Adipose tissue (tissue), 3 donors: ENCODE measurements around the gene GALM. TPM values are rescaled to one million over a fixed set of nuclear protein-coding genes. Genes with fewer than 3 reads are reported as not detected.

Source experiments
- H3K27ac ChIP-seq: one replicate; pipeline ENCODE4 v1.5.1; 2013; ENCODE audit warnings: low read depth, low read length
- WGBS, 3 donors: extraction: QIAGEN DNeasy Blood & Tissue Kit; methylation state at CpG; one replicate each; pipeline ENCODE4 v1.1.7; 2013; 5-methylcytosine and 5-hydroxymethylcytosine counted together
- polyA plus RNA-seq, 3 donors: library from polyadenylated mRNA; stranded (reverse); fragments of 200-250 nt; gene quantifications; one replicate each; pipeline ENCODE4 v1.2.3, GENCODE V29; 2013
- donor health status: healthy with polysubstance abuse.
- donor health status: Bipolar disorder and iron deficiency.
- donor health status: healthy.

Gene GALM
- polyA plus RNA-seq, 3 donors = 6.7 to 11.0 (median 7.8) TPM

DNA sequence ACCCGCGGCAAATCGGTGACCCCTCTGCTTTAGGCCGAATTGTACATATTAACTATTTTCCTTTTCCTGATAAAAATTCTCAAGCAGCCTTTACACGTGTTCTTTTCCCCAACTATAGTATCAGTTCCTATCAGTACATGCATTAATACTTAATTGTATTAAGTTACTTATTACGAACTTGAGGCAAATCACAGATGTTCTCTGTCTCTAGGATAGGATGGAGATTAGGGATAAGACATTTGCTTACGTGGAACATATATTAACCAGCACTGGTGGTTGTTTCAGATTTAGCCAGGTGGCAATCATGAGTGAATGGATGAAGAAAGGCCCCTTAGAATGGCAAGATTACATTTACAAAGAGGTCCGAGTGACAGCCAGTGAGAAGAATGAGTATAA is 112.8 kb downstream of the GALM start:
- H3K27ac ChIP-seq = no peak overlapping the region
- 9 to 15% (median 13%) methylated on average over 8 of the region's 8 CpGs for WGBS, 3 donors

DNA sequence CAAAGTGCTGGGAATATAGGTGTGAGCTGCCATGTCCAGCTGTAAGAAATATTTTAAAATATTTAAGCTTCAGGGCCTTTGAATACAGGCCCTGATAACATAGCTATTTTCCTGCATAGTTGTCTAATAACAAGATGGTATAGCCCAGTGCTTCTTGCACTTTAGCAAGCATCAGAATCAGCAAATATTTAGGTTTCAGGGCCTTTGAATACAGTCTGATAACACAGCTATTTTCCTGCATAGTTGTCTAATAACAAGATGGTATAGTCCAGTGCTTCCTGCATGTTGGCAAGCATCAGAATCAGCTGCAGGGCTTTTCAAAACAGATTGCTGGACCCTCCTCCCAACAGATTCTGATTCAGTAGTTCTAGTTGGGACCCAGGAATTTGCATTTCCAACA is 117.7 kb downstream of the GALM start:
- no peak overlapping the region for H3K27ac ChIP-seq

Other genes starting within 250 kb of the GALM start
- gene HNRNPLL, start 63.2 kb upstream of the GALM start, polyA plus RNA-seq = 10 to 100 TPM in 2 of 3 donors, 1 to 10 TPM in 1; 7.5 to 14.1 (median 12.9) TPM
- 100 to 1,000 TPM in 1 of 3 donors, 10 to 100 TPM in 2; 46.1 to 168 (median 98.6) TPM for gene SRSF7, start 85.2 kb downstream of the GALM start, polyA plus RNA-seq
- gene GEMIN6, start 112.1 kb downstream of the GALM start, polyA plus RNA-seq = 1 to 10 TPM; 5.7 to 6.7 (median 5.8) TPM
- gene DHX57, start 209.8 kb downstream of the GALM start, polyA plus RNA-seq = 1 to 10 TPM; 4.1 to 5.2 (median 4.7) TPM
- 10 to 100 TPM; 12.3 to 30.8 (median 14.6) TPM for gene MORN2, start 209.9 kb downstream of the GALM start, polyA plus RNA-seq
- gene ARHGEF33, start 223.8 kb downstream of the GALM start, polyA plus RNA-seq = 1 to 10 TPM in 1 of 3 donors, under 1 TPM in 2; 0.10 to 2.4 (median 0.14) TPM